Measurements from ENCODE around the gene RDH13. TPM values are rescaled to one million over a fixed set of nuclear protein-coding genes. Genes with fewer than 3 reads are reported as not detected.

RDH13 gene
- total and polyA plus RNA-seq, 4 donors: 9.2 to 30.5 (median 18.6) TPM

Other genes with a start within 250 kb of the RDH13 start
- gene KIR3DL1, start 246.7 kb downstream of the RDH13 start, total RNA-seq: under 1 TPM in 1 of 2 donors, not detected in 1; 0.64 TPM
- under 1 TPM; 0.16 to 0.18 TPM for gene KIR3DL1, start 246.7 kb downstream of the RDH13 start, polyA plus RNA-seq
- under 1 TPM in 1 of 2 donors, not detected in 1; 0.28 TPM for gene KIR2DS4, start 230.5 kb downstream of the RDH13 start, total RNA-seq
- under 1 TPM; 0.06 to 0.31 TPM for gene KIR2DS4, start 230.5 kb downstream of the RDH13 start, polyA plus RNA-seq
- gene KIR3DL2, start 212.7 kb downstream of the RDH13 start, total RNA-seq: under 1 TPM in 1 of 2 donors, not detected in 1; 0.09 TPM
- gene KIR3DL2, start 212.7 kb downstream of the RDH13 start, polyA plus RNA-seq: under 1 TPM in 1 of 2 donors, not detected in 1; 0.24 TPM
- gene FCAR, start 188.9 kb downstream of the RDH13 start, total RNA-seq: 10 to 100 TPM; 11.3 to 12.6 TPM
- 10 to 100 TPM in 1 of 2 donors, under 1 TPM in 1; 0.35 to 57.5 TPM for gene FCAR, start 188.9 kb downstream of the RDH13 start, polyA plus RNA-seq
- gene NCR1, start 157.0 kb downstream of the RDH13 start, total RNA-seq: 1 to 10 TPM in 1 of 2 donors, under 1 TPM in 1; 0.63 to 2.5 TPM
- 1 to 10 TPM in 1 of 2 donors, under 1 TPM in 1; 0.30 to 1.6 TPM for gene NCR1, start 157.0 kb downstream of the RDH13 start, polyA plus RNA-seq
- gene NLRP7, start 115.6 kb downstream of the RDH13 start, total RNA-seq: not detected
- gene NLRP7, start 115.6 kb downstream of the RDH13 start, polyA plus RNA-seq: under 1 TPM in 1 of 2 donors, not detected in 1; 0.06 TPM
- 10 to 100 TPM; 10.5 to 41.6 TPM for gene NLRP2, start 96.8 kb downstream of the RDH13 start, total RNA-seq
- gene NLRP2, start 96.8 kb downstream of the RDH13 start, polyA plus RNA-seq: 10 to 100 TPM in 1 of 2 donors, 1 to 10 TPM in 1; 7.7 to 13.5 TPM
- under 1 TPM; 0.28 to 0.52 TPM for gene GP6, start 24.9 kb downstream of the RDH13 start, total RNA-seq
- 1 to 10 TPM in 1 of 2 donors, under 1 TPM in 1; 0.28 to 1.5 TPM for gene GP6, start 24.9 kb downstream of the RDH13 start, polyA plus RNA-seq
- gene EPS8L1, start 12.7 kb upstream of the RDH13 start, total RNA-seq: 10 to 100 TPM; 19.5 to 49.0 TPM
- 10 to 100 TPM; 24.6 to 61.8 TPM for gene EPS8L1, start 12.7 kb upstream of the RDH13 start, polyA plus RNA-seq
- 100 to 1,000 TPM in 1 of 2 donors, 10 to 100 TPM in 1; 47.4 to 163 TPM for gene PPP1R12C, start 54.5 kb upstream of the RDH13 start, total RNA-seq
- 100 to 1,000 TPM; 108 to 114 TPM for gene PPP1R12C, start 54.5 kb upstream of the RDH13 start, polyA plus RNA-seq
- gene TNNT1, start 86.1 kb upstream of the RDH13 start, total RNA-seq: 1 to 10 TPM; 1.5 to 4.1 TPM
- gene TNNT1, start 86.1 kb upstream of the RDH13 start, polyA plus RNA-seq: 1 to 10 TPM; 1.2 to 5.2 TPM
- gene TNNI3, start 94.6 kb upstream of the RDH13 start, total RNA-seq: 1 to 10 TPM; 4.4 to 4.8 TPM
- gene TNNI3, start 94.6 kb upstream of the RDH13 start, polyA plus RNA-seq: 1 to 10 TPM; 1.2 to 2.2 TPM
- 10 to 100 TPM; 16.4 to 52.3 TPM for gene DNAAF3, start 103.5 kb upstream of the RDH13 start, total RNA-seq
- 10 to 100 TPM; 10.9 to 11.0 TPM for gene DNAAF3, start 103.5 kb upstream of the RDH13 start, polyA plus RNA-seq
- under 1 TPM; 0.06 to 0.40 TPM for gene SYT5, start 117.1 kb upstream of the RDH13 start, total RNA-seq
- under 1 TPM in 1 of 2 donors, not detected in 1; 0.33 TPM for gene SYT5, start 117.1 kb upstream of the RDH13 start, polyA plus RNA-seq
- gene PTPRH, start 146.4 kb upstream of the RDH13 start, total RNA-seq: 1 to 10 TPM in 1 of 2 donors, under 1 TPM in 1; 0.37 to 1.3 TPM
- gene PTPRH, start 146.4 kb upstream of the RDH13 start, polyA plus RNA-seq: under 1 TPM; 0.22 to 0.65 TPM
- 1 to 10 TPM; 1.8 to 4.7 TPM for gene TMEM86B, start 165.6 kb upstream of the RDH13 start, total RNA-seq
- 1 to 10 TPM; 3.9 to 5.3 TPM for gene TMEM86B, start 165.6 kb upstream of the RDH13 start, polyA plus RNA-seq
- 10 to 100 TPM; 37.3 to 86.3 TPM for gene PPP6R1, start 195.9 kb upstream of the RDH13 start, total RNA-seq
- 10 to 100 TPM; 37.8 to 58.4 TPM for gene PPP6R1, start 195.9 kb upstream of the RDH13 start, polyA plus RNA-seq
- gene HSPBP1, start 217.0 kb upstream of the RDH13 start, total RNA-seq: 10 to 100 TPM; 19.3 to 53.1 TPM
- 10 to 100 TPM; 50.2 to 62.2 TPM for gene HSPBP1, start 217.0 kb upstream of the RDH13 start, polyA plus RNA-seq
- gene BRSK1, start 220.8 kb upstream of the RDH13 start, total RNA-seq: 1 to 10 TPM; 2.1 to 6.4 TPM
- under 1 TPM; 0.53 to 0.94 TPM for gene BRSK1, start 220.8 kb upstream of the RDH13 start, polyA plus RNA-seq

Data from lung (tissue), 4 donors.